ENCODE results near the gene GGCT.
"Not testable (repeated sequence)": the region's sequence is repeated elsewhere in the genome, so short reads cannot be mapped to it uniquely, and the experiment has no call there.

Gene GGCT

DNA sequence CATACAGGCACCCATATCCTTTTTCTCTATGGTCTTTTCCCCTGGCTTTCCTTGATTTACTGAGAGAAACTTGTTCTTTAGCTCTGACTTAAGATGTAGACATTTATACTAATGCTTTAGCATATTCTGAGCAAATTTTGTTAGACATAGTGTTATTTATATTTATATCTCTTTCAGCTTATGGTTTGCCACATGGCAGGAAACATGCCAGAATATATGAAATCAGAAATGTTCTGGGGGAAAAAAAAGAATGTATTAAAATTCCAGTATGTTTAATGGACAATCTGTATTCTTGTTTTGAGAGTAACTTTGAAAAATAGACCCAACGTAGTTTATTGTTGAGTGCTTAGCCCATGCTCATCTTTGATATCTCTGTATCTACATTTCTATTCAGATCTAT lies 10.1 kb upstream of the GGCT start:
- no peak for DNase-seq

DNA sequence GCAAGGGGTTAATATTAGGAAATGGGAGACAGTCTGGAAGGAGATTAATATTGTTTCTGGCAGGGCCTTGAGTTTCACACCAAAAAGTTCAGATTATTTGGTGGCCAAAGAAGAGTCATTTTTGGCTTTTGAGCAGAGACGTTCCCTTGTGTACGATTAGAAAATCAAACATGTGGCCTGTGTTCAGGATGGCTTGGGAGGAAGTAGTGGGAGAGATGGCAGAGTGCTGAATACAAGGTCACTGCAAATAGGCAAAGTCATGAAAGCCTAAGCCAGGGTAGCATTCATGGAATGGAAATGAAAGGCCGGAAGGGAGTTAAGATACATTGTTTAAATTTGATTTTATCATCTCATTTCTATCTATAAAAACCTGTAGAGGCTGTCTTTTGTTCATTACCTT lies 9.5 kb upstream of the GGCT start:
- DNase-seq, result no peak

DNA sequence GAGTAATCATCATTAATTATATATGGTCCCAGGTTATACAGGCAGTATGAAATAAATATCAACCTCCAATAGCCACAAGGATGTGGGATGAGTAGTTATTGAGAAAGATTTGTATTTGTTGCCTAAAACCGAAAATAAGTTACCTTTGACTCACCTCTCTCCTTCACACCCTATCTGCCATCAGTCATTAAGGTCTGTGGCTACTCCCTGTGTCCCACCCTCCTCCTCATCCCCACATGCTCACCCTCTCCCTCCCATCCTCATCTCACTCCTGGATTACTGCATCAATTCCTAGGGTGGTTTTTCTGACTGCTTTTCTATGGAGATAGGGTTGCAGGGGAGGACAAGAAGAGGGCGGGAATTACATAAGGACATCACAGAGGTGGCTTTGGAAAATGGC lies 9.1 kb upstream of the GGCT start:
- DNase-seq, result no peak

DNA sequence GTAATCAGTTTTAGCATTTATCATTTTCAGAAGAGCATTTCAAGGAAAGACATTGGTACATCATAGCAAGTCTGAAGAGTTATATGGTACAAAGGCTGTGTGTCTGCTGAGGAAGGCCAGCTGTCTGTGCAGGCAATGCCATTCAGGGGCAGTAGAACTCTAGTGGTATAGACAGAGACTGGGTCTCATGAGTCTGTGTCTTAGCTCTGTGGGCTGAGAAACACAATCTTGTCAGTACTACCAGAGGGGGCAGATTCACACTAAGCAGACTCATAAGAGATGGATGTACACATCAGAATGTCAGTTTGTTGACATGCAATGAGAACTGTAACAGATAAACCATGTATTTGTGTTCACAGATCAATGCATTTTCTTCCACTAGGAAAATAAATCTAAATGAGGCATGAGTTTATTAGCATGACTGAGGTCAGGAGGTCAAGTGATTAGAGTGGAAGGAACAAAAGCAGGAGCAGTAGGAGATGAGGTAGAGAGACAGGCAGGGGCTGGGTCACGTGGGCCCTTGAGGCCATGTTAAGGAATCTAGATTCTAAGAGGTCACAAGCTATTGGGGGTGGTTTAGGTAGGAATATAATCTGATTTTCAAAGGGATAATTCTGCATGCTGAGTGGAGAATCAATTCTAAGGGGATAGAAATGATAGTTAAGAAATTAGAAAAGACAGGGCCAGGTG lies 7.5 kb upstream of the GGCT start:
- no peak for DNase-seq

DNA sequence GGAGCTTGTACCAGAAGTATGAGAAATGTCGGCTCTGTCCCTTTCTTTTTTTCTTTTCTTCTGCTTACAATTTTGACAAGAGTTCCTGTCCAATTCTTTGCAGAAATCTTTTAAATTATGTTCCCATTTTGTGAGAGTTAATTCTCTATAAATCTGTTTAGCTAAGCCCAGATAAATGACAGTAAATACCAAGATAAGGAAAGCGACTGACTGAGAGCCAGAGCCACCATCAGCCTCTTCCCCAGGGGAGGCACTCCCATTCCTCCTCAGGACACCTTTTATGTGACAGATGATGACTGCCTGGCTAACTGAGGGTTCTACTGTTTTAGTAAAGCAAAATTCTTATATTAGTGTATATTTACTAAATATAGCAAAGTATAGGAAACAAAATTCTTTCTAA lies 6.9 kb upstream of the GGCT start:
- no peak for DNase-seq

GRCh38 chr7:30510124-30511075 lies 5.8 kb upstream of the GGCT start:
- DNase-seq, result peak; percentile 21 to 69 (median 63)

GRCh38 chr7:30509171-30509857 lies 4.7 kb upstream of the GGCT start:
- DNase-seq, result not testable (repeated sequence)

DNA sequence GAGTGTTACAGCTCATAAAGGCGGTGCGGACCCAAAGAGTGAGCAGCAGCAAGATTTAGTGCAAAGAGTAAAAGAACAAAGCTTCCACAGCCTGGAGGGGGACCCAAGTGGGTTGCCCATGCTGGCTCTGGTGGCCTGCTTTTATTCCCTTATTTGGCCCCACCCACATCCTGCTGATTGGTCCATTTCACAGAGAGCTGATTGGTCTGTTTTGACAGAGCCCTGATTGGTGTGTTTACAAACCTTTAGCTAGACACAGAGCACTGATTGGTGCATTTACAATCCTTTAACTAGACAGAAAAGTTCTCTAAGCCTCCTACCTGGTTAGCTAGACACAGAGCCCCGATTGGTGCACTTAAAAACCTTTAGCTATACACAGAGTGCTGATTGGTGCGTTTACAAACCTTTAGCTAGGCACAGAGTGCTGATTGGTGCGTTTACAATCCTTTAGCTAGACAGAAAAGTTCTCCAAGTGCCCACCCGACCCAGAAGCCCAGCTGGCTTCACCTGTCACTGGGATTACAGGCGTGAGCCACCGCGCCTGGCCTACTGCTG lies 2.8 kb upstream of the GGCT start:
- DNase-seq, result not testable (repeated sequence)

- peak in 2 of 4 experiments; percentile 8 to 36 for DNase-seq
Observed at GRCh38 chr7:30505174-30505697, 607 bp upstream of the GGCT start.

DNA sequence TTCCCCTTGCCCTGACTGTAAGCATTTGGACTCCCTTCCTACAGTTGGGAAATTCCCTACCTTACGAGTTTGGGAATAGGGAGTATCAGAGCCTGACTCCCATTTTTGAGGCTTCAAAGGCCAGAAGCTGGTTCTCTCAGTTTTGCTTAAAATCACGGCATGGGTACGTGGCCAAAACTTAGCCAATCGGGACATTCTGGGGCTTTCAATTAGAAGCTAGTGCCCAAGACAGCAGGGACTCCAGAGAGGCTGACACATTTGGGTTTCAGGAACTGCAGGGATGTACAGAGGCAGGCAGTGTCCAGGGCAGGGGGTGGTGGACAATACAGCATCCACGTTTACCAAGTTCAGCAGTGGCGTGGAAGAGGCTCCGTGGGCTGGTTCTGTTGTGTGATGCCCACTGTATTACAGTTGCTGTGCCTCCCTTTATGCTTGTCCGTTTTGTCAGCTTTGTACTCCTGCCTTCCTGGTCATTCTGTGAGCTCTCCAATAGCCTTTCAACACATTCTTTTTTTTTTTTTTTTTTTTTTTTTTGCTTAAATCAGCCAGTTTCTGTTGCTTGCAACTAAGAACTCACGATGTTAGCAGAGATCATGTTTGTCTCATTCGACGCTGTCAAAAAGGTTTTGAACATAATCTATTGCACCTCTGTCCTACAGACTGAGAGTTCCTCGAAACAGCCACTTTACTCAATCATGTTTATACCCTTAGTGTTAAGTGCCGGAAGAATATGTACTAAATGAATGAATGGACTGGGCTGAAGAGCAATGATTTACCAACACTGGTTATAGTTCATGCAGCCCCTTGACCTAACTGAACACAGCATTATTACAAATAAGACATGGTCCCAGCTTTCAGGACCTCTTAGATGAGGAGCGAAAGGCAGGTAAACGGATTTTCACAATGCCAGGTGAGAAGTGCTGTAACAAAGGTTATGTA lies 1.1 kb downstream of the GGCT start:
- DNase-seq, result peak in 1 of 4 experiments; percentile 7

- peak; percentile 12 to 43 (median 32) for DNase-seq
Observed at GRCh38 chr7:30502470-30503251, 2.0 kb downstream of the GGCT start.

DNA sequence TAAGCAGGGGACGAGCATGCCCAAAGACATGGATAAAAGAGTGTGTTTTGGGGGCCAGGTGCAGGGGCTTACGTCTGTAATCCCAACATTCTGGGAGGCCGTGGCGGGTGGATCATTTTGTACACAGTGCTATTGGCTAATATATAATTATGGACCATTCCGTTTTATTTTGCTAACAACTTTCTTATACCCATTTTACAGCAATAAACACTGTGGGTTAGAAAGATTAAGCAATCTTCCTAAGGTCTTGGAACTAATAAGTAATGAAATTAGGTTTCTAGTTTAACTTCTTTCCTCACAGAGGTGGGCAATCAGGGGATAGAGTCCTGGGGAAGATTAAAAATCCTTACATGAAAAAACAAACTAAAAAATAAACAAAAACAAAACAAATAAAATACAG lies 3.4 kb downstream of the GGCT start:
- no peak for DNase-seq

DNA sequence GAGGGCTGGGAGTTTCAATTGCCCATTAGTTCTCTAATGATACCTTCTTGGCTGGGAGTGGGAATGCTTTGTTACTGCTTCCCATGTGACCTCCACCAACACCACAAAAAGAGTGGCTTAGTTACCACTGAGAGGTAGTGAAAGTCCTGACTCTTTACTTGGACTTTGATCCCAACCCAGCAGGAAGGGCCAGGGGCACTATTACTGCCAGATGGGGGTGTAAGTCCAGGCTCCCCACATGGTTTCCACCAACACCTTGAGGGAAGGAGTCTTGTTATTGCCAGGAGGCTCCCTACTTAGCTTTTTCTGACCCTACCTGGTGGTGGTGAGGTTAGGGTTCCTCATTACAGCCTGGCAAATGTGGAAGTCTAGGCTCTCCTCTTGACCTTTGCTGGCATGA lies 11.4 kb downstream of the GGCT start:
- DNase-seq, result no peak

DNA sequence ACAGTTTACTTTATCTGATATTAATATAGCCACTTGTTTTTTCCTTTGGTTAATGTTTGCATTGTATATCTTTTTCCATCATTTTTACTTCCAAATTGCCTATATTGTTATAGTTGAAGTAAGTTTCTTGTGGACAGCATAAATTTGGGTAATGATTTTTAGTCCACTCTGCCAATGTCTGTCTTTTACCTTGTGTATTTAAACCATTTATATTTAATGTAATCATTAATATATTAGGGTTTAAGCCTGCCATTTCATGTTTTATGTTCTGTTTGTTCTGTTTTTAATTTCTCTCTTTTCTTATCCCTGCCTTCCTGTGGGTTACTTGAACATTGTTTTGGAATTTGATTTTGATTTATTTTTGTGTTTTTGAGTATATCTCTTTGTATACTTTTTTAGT lies 13.2 kb downstream of the GGCT start:
- no peak for DNase-seq

DNA sequence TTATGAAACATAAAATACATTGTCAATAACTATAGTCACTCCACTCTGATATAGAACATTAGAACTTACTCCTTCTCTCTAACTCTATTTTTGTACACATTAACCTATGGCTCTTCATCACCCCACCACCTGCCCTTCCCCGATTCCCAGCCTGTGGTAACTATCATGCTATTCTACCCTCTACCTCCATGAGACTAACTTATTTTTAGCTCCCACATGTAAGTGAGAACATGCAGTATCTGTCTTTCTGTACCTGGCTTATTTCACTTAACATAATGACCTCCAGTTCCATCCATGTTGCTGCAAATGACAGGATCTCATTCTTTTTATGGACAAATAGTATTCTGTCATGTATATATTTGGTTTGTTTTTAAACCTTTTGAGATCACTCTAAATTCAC lies 17.3 kb downstream of the GGCT start:
- no peak for DNase-seq

- DNase-seq, result no peak
Observed at GRCh38 chr7:30485667-30486066, 19.0 kb downstream of the GGCT start.

DNA sequence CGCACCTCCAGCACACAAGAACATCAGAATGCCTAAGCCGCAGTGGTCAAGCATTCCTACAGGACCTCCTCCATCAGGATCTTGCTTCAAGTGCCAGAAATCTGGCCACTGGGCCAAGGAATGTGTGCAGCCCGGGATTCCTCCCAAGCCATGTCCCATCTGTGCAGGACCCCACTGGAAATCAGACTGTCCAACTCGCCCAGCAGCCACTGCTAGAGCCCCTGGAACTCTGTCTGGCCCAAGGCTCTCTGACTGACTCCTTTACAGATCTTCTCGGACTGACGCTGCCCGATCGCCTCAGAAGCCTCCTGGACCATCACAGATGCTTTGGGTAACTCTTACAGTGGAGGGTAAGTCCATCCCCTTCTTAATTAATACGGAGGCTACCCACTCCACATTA lies 23.2 kb downstream of the GGCT start:
- DNase-seq, result not testable (repeated sequence)

DNA sequence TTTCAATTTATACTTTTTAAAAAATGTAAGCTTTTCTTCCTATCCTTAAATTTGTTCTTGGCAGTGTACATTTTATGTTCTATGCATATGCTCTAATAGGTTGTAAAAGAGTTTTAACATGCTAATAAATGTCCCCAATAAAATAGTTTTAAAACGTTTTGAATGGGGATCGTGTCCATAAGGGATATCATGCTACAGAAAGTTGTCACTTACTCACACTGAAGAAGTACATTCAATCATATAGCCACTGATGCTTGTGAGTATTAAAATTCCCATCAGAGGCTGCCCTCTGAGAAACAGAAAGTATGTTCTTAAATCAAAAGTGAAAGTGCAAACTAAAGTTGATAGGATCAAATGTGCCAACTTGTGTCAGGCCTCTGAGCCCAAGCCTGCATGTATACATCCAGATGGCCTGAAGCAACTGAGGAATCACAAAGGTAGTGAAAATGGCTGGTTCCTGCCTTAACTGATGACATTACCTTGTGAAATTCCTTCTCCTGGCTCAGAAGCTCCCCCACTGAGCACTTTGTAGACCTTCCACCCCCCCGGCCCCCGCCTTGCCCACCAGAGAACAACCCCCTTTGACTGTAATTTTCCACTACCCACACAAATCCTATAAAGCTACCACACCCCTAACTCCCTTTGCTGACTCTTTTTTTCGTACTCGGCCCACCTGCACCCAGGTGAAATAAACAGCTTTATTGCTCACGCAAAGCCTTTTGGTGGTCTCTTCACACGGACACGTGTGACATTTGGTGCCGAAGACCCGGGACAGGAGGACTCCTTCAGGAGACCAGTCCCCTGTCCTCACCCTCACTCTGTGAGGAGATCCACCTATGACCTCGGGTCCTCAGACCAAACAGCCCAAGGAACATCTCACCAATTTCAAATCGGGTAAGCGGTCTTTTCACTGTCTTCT lies 25.2 kb downstream of the GGCT start:
- peak in 1 of 4 experiments; percentile 50 for DNase-seq
